A172 (cell line): ENCODE measurements around the gene L3MBTL1. TPM values are rescaled to one million over a fixed set of nuclear protein-coding genes. Genes with fewer than 3 reads are reported as not detected.

Experiments
- DNase-seq: peaks from one replicate; pipeline ENCODE4 v3.0.0-alpha.2; 2015; ENCODE audit warnings: low spot score
- total RNA-seq: library from RNA; depleted of rRNA; stranded (reverse); fragments of >200 nt; shearing (Covaris generic); gene quantifications from 2 replicates; pipeline ENCODE4 v1.2.3, GENCODE V29; 2014

L3MBTL1 gene
- total RNA-seq, 1 experiment from 2014 or later: 5.0 TPM

DNA sequence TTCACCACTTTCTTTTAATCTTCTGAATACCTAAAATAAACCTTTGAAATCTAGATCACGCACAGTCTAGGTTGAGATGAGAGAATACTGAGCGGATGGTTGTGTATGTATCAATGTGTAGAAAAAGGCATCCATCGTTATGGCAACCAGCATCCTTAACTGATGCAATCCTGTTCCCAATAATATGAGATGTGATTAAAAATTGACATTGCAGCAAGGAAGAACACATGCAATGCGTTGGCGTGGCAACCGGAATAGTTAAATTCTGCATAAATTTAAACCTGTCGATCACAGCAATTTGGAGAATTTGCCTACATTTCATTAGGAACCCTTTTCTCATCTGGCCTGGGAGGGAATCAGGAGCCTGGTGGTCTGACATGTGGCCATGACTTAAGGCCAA lies 1.3 kb upstream of the L3MBTL1 start:
- DNase-seq: no peak

DNA sequence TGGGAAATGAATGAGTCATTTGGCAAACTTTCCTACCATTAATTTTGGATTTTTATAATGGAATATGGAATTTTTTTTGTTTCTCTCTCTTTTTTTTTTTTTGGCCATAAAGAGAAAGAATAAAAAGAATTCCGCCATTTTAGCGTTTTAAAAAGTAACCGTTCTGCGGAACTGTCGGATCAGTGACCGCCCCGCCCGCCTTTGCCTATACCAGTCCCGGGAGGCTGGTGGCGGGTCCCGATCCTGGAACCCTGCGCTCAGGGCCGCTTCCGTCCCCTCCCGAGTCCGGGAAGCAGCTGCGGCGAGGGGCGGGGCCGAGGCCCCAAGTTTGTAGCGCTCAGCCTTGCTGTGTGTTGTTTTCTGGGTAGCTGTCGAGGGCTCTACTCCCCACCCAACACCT lies 609 bp downstream of the L3MBTL1 start:
- DNase-seq: no peak

DNA sequence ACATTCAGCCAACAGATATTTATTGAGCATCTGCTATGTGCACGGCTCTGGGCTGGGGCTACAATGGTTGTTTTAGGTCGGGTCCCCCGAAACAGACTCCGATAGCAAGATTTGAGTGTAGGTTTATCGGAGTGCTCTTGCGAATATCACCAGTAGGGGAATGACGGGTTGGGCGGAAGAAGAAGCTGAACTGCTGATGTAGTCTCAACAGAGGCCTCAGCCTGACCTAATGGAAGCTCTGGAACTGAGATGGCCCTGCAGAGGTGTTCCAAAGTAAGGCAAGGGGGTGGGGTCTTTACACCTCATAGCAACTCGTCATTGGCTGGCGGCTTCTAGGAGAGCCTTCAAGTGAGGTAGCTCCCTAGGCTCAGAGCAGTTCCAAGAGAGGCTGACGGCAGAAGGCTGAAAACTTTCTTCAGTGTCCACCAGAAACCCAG lies 1.1 kb downstream of the L3MBTL1 start:
- no peak for DNase-seq

DNA sequence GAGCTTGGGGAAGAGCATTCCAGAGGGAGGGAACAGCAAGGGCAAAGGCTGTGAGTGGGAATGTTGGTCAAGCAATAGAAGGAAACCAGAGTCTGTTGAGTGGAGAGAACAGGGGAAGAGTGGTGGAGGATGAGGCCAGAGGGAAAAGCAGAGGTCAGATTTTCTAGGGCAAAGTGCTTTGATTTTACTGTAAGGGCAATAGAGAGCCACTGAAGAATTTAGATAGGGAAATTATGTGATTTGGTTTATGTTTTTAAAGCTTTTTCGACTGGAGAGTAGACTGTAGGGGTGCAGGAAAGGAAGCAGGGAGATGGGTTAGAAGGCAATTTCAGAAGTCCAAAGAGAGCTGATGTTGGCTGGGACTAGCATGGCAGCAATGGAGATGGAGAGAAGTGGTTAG lies 4.4 kb downstream of the L3MBTL1 start:
- no peak for DNase-seq

DNA sequence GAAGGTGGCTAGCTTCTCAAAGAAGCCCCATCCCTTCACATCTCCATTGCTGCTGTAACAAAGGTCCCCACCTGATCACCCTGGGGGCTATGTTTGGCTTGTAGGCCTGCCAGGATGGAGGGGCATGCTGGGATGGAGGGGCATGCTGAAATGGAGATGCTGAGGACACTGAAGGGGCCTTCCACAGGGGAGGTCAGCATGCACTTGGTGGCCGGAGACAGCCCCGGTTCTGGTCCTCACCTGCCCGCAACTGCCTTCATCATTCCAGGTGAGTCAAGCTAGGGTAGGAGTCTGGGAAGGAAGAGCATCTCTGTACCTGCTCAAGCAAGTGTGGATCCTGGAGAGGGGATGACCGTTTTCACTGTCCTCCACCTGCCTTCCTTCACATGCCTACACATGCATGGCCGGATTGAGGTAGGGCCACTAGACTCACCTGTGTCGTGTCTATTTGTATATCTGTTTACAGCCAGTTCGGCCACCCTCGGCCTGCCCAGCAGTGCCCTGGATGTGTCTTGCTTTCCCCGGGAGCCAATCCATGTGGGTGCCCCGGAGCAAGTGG lies 6.0 kb downstream of the L3MBTL1 start:
- no peak for DNase-seq

DNA sequence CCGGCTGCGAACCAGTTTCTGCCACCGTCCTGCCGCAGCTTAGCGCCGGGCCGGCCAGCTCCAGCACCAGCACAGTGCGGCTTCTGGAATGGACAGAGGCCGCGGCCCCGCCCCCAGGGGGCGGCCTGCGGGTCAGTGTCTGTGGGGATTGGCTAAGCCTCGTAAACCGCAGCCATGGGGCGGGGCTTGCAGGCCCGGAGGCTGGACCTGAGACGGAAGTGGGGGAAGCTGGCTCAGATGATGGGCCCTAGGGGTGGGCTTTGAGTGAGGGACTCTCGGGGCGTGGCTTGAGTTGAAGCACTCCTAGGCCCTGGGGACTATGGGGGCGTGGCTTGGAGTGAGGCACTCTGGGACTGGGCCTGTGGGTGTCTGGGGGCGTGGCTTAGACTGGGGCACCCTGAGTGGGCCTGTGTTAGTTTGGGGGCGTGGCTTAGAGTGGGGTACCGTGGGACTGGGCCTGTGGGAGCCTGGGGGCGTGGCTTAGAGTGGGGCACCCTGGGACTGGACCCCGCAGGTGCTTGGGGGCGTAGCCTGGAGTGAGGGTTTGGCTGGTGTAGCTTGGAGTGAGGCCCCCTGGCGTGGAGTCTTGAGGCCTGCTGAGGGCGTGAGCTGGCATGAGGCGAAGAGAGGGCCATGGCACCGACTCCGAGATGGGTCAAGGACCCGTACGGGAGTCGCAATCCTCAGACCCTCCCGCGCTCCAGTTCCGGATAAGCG lies 6.6 kb downstream of the L3MBTL1 start:
- DNase-seq: peak; percentile 99

DNA sequence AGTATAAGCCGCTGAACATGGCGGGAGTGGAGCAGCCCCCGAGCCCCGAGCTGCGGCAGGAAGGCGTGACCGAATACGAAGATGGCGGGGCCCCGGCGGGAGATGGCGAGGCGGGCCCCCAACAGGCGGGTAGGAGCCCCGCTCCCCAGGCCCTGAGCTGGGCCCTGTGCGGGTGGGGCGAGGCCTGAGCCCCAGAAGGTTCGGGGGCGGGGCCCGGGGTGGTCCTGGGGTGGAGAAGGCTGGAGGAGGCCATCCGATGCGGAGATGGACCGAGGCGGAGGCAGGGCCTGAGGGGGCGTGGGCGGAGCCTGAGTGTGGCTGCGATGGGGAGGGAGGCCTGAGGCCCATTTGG lies 7.1 kb downstream of the L3MBTL1 start:
- no peak for DNase-seq

DNA sequence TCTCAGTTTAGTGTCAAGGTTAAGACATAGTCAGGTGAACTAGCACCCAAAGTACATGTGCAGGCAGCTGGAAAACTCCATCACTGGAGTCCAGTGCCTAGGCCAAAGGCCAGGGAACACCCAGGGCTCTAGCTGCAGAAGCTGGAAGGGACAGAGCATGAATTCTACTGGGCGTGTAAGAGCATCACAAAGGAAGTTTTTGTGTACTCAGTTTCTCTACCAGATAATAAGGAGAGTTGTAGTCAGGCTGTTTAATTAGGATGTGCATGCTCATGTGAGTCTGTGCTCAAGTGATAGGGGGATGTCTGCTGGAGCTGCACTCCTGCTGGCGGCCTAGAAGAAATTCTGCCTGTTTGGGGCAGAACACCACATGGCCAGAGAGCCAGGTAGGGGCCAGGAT lies 8.1 kb downstream of the L3MBTL1 start:
- no peak for DNase-seq

DNA sequence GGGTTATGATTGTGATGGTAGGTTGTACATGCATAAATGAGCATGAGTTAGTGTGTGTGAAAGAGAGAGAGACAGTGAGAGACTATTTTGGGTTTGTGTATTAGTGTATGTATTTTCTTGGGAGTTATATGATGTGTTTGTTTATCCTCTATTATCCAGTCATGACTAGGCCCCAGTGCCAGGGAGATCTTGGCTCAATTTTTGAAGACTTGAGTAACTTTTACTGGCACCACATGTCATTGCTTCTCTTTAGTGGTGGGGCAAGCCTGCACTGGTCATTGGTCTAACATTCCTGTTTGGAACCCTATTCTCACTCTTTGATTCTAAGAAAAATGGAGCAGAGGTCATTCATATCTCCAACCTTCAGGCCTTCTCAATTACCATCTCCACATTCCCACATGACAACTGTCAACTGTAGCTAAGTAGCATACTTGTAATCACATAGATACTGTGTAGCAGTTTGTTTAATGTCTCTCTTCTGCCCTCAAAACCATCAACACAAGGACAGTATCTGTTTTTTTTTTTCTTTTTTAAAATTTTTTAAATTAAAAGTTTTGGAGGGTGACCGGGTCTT lies 8.8 kb downstream of the L3MBTL1 start:
- DNase-seq: no peak

DNA sequence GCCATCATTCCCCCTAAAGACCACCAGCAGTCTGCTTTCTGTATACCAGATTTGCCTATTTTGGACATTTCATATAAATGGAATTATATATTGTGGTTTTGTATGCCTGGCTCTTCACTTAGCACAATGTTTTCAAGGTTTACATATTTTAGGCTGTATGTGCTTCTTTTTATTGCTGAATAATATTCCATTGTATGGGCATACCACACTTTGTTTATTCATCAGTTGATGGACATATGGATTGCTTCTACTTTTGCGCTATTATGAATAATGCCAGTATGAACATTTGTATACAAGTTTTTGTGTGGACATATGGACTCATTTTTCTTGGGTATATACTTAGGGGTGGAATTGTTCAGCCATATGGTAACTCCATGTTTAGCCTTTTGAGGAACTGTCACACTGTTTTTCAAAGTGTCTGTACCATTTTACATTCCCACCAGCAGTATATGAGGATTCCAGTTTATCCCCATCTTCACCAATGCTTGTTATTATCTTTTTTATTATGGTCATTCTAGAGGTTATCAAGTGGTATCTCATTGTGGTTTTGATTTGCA lies 12.7 kb downstream of the L3MBTL1 start:
- no peak for DNase-seq

DNA sequence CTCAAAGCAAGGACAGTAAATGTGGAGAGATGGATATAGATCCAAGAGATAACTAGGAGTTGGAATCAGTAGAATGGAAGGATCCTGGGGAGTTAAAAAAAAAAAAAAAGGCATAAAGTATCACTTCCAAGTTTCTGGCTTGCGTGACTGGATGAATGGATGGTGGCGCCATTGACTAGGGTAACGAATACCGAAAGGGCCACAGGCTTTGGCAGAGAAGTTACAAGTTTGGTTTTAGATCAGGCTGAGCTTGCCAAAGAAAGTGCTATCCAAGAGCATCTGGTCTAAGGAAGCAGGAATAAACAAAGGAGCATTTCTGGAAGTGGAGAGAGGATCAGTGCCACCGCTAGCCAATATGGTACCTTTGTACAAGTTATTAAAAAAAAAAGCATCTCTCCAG lies 17.5 kb downstream of the L3MBTL1 start:
- no peak for DNase-seq

DNA sequence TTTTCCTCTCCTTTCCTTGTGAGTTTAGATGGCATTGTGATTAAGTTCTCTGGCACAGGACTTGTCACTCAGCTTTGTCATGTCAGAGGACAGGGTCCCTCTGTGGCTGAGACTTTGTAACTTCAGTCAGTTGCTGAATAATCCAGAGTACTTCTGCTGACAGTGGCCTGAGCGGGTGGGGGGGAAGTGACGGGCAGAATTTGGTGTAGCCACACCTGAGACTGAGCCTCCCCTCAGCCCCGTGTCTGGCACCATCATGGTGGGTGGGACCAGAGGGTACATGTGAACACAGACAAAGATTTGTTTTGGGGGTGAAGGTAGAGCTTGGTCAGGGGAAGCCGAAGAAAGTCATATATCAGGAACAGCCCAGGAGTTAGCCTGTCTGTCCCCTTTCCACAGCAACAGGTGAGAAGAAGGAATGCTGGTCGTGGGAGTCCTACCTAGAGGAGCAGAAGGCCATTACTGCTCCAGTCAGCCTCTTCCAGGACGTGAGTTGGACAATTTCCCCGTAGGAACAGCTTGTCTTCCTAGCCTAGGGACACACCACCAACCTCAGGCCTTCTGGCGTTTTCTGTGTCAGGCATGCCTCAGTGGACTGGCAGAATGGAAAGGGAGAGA lies 20.9 kb downstream of the L3MBTL1 start:
- DNase-seq: no peak

DNA sequence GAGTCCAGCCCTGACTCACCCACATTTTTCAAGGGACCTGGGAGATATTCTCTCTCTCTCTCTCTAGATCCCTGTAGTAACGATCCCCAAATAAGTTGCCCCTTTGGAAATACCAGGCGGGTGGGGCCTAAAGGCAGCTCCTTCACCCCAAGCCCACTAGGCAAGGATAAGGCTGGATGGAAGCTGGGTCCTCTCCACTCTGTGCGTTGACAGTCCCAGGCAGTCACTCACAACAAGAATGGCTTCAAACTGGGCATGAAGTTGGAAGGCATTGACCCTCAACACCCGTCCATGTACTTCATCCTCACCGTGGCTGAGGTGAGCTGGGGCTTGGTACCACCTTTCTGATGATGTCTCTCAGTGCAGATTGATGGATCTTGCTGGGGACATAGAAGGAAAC lies 21.6 kb downstream of the L3MBTL1 start:
- DNase-seq: no peak

DNA sequence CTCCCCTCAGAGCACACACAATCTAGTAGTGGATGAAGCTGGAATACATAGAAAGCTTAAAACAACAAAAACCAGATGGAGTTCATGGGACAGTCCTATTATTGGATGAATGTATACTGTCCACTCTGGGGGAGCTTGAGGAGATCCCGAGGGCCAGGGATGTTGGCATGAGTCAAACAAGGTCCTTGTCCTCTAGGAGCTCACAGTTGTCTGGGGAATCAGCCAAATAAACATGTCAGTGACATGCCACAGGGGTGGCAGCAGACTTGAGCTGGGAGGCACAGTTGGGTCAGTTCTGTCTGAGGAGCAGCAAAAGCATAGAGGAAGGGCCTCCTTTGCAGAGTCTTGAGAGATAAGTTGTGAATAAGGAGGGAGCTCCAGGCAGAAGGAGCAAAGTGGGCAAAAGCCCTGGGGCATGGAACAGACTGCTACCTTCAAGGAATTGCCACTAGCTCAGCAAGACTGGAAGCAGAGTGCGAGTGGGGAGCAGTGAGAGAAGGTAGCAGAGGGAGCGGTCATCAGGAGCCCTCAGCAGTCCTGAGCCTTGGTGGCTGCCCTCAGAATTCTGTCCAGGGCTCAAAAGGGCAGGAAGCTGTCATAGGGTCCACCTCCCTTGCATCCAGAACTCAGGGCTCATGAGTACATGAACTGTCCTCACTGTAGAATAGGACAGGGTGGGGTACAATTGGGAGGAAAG lies 22.1 kb downstream of the L3MBTL1 start:
- no peak for DNase-seq

DNA sequence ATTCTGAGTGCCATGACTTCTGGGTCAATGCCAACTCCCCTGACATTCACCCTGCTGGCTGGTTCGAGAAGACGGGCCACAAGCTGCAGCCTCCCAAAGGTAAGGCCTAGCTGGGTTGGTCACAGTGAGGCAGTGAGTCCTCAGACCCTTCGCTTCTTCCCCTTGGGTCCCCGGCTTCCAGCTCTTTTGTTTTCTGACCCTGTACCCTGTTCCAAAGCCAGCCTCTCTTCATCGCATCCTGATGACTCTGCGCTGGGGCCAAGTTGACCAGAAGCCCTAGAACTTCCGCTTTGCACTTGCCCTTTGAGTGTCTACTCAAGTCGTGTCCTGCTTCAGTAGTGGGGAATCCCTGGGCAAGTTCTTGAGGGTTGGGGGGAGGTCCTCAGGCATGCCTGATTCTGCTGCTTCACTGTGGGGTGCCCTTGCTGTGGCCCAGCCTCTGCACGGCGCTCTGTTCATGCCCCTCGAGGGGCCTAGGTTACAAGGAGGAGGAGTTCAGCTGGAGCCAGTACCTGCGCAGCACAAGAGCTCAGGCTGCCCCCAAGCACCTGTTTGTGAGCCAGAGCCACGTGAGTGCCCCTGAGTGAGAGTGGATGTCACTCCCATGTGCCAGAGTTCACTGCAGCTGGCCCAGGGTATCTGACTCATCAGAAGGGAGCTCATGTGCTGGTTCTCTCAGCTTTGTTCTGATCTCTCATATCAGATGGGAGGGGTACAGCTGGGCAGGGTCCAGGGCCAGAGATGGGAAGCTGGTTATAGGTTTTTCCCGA lies 23.0 kb downstream of the L3MBTL1 start:
- DNase-seq: peak; percentile 40

DNA sequence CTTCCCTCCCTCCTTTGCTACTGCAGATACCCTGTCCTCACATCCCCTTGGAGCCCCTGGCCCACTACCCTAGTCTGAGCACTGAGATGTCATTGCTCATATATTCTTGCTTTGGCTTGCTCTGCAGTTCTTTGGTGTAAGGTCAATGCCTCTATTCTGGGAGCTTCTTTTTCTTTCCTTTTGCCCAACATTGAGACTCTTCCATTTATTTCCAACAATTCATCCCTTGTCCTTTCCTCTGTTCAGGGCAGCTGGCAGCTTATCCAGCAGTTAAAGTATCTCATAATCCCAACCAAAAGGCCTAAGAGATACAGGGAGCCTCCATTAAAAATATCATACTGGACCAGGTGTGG lies 23.6 kb downstream of the L3MBTL1 start:
- DNase-seq: no peak

DNA sequence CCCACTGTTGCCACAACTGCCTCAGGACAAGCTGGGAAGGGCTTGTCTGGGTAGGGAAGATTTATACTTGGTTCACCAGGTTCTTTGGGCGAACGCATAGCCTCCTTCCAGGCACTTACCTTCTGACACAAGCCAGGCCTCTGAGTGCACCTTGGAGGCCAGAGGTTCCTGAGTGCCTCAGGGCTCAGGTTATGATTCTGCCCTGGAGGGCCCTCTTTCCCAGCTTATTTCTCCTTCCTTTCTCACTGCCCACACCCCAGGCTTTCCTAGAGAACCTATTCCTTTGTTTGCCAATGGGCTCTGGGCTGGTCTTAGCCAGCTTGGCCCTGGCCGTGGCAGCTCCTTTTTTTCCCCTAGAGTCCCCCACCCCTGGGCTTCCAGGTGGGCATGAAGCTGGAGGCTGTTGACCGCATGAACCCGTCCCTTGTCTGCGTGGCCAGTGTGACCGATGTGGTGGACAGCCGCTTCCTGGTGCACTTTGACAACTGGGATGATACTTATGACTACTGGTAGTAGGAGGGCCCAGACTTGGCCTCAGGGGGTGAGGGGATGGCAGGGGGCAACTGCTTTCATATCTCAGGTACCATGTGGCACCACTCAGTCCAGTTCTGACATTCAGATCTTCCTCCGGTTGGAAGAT lies 25.0 kb downstream of the L3MBTL1 start:
- no peak for DNase-seq

DNA sequence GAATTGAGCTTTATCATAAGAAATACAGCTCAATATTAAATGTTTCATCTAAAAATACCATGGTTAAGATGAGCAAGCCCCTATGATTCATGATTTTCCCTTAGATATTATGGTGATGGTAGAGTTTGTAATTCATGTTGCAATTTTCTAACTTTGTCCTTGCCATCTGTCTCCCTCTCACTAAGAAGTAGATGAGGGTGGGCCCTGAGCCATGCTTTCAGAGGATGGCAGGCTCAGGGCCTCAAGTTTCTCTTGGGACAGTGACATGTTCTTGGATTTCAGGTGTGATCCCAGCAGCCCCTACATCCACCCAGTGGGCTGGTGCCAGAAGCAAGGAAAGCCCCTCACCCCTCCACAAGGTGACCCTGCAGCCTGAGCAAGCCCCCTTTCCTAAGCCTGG lies 25.6 kb downstream of the L3MBTL1 start:
- no peak for DNase-seq

DNA sequence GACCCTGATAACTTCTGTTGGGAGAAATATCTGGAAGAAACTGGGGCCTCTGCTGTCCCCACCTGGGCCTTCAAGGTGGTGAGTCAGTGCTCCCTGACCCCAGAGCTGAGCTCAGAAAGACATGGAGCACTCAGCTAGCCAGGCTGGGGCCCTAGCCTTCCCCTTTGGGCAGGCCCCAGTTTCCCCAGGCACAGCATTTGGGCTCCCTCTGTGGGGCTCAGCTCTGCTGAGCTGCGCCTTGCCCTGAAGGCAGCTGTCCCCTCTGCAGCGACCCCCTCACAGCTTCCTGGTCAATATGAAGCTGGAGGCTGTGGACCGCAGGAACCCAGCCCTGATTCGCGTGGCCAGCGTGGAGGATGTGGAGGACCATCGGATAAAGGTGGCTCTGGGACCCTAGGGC lies 26.5 kb downstream of the L3MBTL1 start:
- DNase-seq: no peak

DNA sequence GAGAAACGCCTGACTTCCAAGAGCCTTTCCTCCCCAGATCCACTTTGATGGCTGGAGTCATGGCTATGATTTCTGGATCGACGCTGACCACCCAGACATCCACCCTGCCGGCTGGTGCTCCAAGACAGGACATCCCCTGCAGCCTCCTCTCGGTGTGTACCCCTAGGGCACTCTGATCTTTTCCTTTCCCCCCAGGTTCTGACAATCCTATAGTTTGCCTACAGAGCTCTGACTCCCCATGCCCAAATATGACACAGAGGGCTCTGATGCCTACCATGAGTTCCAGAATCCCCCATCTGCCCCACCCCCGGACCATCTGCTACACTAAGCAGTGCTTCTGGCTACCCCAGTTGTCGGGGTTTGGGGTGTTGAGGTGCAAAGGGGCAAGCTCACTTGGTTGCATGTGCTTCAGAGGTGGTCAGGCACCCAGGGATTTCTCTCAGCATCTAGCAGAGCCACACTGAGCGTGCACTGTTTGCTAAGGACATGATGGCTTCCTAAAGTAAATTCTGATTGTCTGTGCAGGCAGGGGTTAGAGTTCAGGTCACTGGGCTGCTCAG lies 27.4 kb downstream of the L3MBTL1 start:
- no peak for DNase-seq
